GM12878 (cell line): ENCODE measurements around the gene TRAPPC6A. TPM values are rescaled to one million over a fixed set of nuclear protein-coding genes. Genes with fewer than 3 reads are reported as not detected.
A peak's percentile ranks its signal among the peaks of the same experiment; 100 is the strongest.

Experiments used
- ATAC-seq: fragments of 200-7000 bp; cut with Tn5 transposase; 3 replicates; pipeline ENCODE4 v1.9.1; 2020; ENCODE audit warnings: mild to moderate bottlenecking, moderate library complexity
- BruUV-seq: library from RNA; stranded (reverse); fragments of 400-500 nt; replicated peaks from 2 replicates; lab custom pipeline; 2021; lab: Mats Ljungman, UMichigan
- CTCF ChIA-PET: fragments of 300-600 bp; sonication (Branson Sonifier 250); formaldehyde crosslinking; extraction: SDS; loops from one replicate; lab custom pipeline; 2021; ENCODE audit warnings: inconsistent platforms; lab: Yijun Ruan, JAX
- POLR2A ChIA-PET: fragments of 350-600 bp; formaldehyde crosslinking; extraction: SDS; loops from one replicate; lab custom pipeline; 2021; ENCODE audit warnings: inconsistent platforms; lab: Charles Lee
- RAD21 ChIA-PET: fragments of 300-600 bp; sonication (Branson Sonifier 250); formaldehyde crosslinking; loops from one replicate; lab custom pipeline; 2023; ENCODE audit warnings: antibody characterized with exemption; ENCODE audit not compliant: unreplicated experiment; lab: Charles Lee
- SMC1A ChIA-PET: fragments of 300-600 bp; sonication (Branson Sonifier 250); formaldehyde crosslinking; loops from one replicate; lab custom pipeline; 2023; ENCODE audit not compliant: unreplicated experiment, uncharacterized antibody; lab: Charles Lee
- DNase-seq: peaks from one replicate; pipeline ENCODE4 v3.0.0-alpha.2; 2011; ENCODE audit warnings: low read depth, low spot score
- FAIRE-seq: peaks from 3 replicates; lab custom pipeline; 2011; peaks lifted over from hg19 to GRCh38; lab: Jason Lieb, UNC
- H2AFZ ChIP-seq: 2 replicates; pipeline ENCODE4 v1.6.0; 2011; ENCODE audit warnings: low read depth, low read length, control low read depth; ENCODE audit not compliant: control insufficient read depth
- H3K27ac ChIP-seq: 2 replicates; pipeline ENCODE4 v1.5.1; 2011; ENCODE audit warnings: control low read depth; ENCODE audit not compliant: control insufficient read depth, insufficient read depth
- H3K27me3 ChIP-seq, 2 experiments: replicated peaks in 1 of 2; 2 replicates each; pipeline versions ENCODE4 v1.6.0 to v1.6.1; 2011; ENCODE audit warnings: low read length in 1 of 2; ENCODE audit not compliant: control insufficient read depth in 2 of 2, insufficient read depth in 2 of 2
- H3K36me3 ChIP-seq, 2 experiments: 2 replicates each; pipeline ENCODE4 v1.5.1; 2011; ENCODE audit warnings: low read length in 1 of 2; ENCODE audit not compliant: control insufficient read depth in 2 of 2, insufficient read depth in 2 of 2
- H3K4me1 ChIP-seq: 2 replicates; pipeline ENCODE4 v1.6.1; 2011; ENCODE audit warnings: mild to moderate bottlenecking, low read length, moderate library complexity, mixed read lengths; ENCODE audit not compliant: control insufficient read depth, insufficient read depth
- H3K4me2 ChIP-seq: 2 replicates; pipeline ENCODE4 v1.6.0; 2011; ENCODE audit warnings: control low read depth; ENCODE audit not compliant: control insufficient read depth, insufficient read depth
- H3K4me3 ChIP-seq: fragments of 200-600 bp; sonication (generic); 2 replicates; pipeline ENCODE4 v1.5.1; 2016
- H3K79me2 ChIP-seq: 2 replicates; pipeline ENCODE4 v1.6.0; 2011; ENCODE audit warnings: low read length; ENCODE audit not compliant: control insufficient read depth, insufficient read depth
- H3K9ac ChIP-seq: 2 replicates; pipeline ENCODE4 v1.8.0; 2011; ENCODE audit warnings: low read length, control low read depth, mixed read lengths; ENCODE audit not compliant: control insufficient read depth, insufficient read depth
- H3K9me3 ChIP-seq: replicated peaks from 3 replicates; pipeline ENCODE4 v1.5.1; 2011; ENCODE audit warnings: mild to moderate bottlenecking, low read length; ENCODE audit not compliant: control insufficient read depth, insufficient read depth
- H4K20me1 ChIP-seq: 2 replicates; pipeline ENCODE4 v1.6.0; 2011; ENCODE audit not compliant: control insufficient read depth, insufficient read depth
- ATF3 ChIP-seq: IDR thresholded peaks from 2 replicates; pipeline ENCODE4 v1.6.1; 2011; ENCODE audit warnings: low read depth, mild to moderate bottlenecking, low read length, moderate library complexity, borderline replicate concordance; ENCODE audit errors: extremely low read depth
- BCL11A ChIP-seq: IDR thresholded peaks from 2 replicates; pipeline ENCODE4 v1.6.1; 2011; ENCODE audit warnings: low read depth, low read length
- CEBPB ChIP-seq, 2 experiments: fragments of 150-350 bp in 1 of 2; IDR thresholded peaks; 2 replicates each; pipeline ENCODE4 v1.6.1; 2012 to 2014; ENCODE audit warnings: low read depth in 2 of 2, low read length in 2 of 2, borderline replicate concordance in 1 of 2, inconsistent platforms in 1 of 2
- IKZF2 ChIP-seq, 2 experiments: fragments of 450-650 bp; IDR thresholded peaks; 2 replicates each; pipeline ENCODE4 v1.6.1; 2017; ENCODE audit warnings: mild to moderate bottlenecking in 2 of 2, moderate library complexity in 2 of 2
- JUND ChIP-seq: IDR thresholded peaks from 2 replicates; pipeline ENCODE4 v1.6.1; 2012; ENCODE audit warnings: low read depth, mild to moderate bottlenecking, low read length, improper control_type of control experiment, moderate library complexity
- KDM1A ChIP-seq: fragments of 200-600 bp; sonication (generic); IDR thresholded peaks from 2 replicates; pipeline ENCODE4 v1.6.1; 2016; ENCODE audit warnings: borderline replicate concordance
- MEF2A ChIP-seq: IDR thresholded peaks from 2 replicates; pipeline ENCODE4 v1.6.1; 2011; ENCODE audit warnings: low read depth, mild to moderate bottlenecking, low read length, moderate library complexity; ENCODE audit not compliant: insufficient read depth
- PAX5 ChIP-seq: IDR thresholded peaks from 2 replicates; pipeline ENCODE4 v1.6.1; 2011; ENCODE audit warnings: low read depth, low read length, borderline replicate concordance
- POLR2AphosphoS2 ChIP-seq: IDR thresholded peaks from 2 replicates; pipeline ENCODE4 v1.6.1; 2011; ENCODE audit warnings: low read depth, mild to moderate bottlenecking, low read length, improper control_type of control experiment, moderate library complexity
- PRDM15 ChIP-seq: fragments of 450-650 bp; formaldehyde crosslinking; IDR thresholded peaks from 2 replicates; pipeline ENCODE4 v1.4.0; 2020; ENCODE audit warnings: mild to moderate bottlenecking, moderate library complexity
- RAD51 ChIP-seq: fragments of 450-650 bp; IDR thresholded peaks from 2 replicates; pipeline ENCODE4 v1.6.1; 2016; ENCODE audit warnings: moderate library complexity, mild to moderate bottlenecking, inconsistent platforms
- RB1 ChIP-seq: fragments of 450-650 bp; formaldehyde crosslinking; IDR thresholded peaks from 2 replicates; pipeline ENCODE4 v1.6.1; 2017; ENCODE audit warnings: mild to moderate bottlenecking, borderline replicate concordance
- STAT1 ChIP-seq: fragments of 450-650 bp; conservative IDR thresholded peaks from 2 replicates; pipeline ENCODE4 v1.6.1; 2014; ENCODE audit warnings: antibody characterized with exemption, mild to moderate bottlenecking
- TARDBP ChIP-seq: IDR thresholded peaks from 2 replicates; pipeline ENCODE4 v1.6.1; 2016; ENCODE audit warnings: borderline replicate concordance
- YBX1 ChIP-seq: fragments of 450-650 bp; IDR thresholded peaks from 2 replicates; pipeline ENCODE4 v1.6.1; 2016; ENCODE audit warnings: antibody characterized with exemption
- ZBTB4 ChIP-seq: fragments of 450-650 bp; formaldehyde crosslinking; IDR thresholded peaks from 2 replicates; pipeline ENCODE4 v1.4.0; 2022; ENCODE audit warnings: mild to moderate bottlenecking, moderate library complexity
- WGBS: methylation state at CpG from one replicate; pipeline ENCODE4 v1.1.6; 2016; ENCODE audit warnings: low lambda C conversion rate; ENCODE audit not compliant: insufficient replicate concordance, insufficient coverage; ENCODE audit errors: missing lambda C conversion rate; 5-methylcytosine and 5-hydroxymethylcytosine counted together
- in situ Hi-C: fragments of 300-500 bp; cut with MboI; formaldehyde crosslinking; loops from 9 replicates; pipeline ENCODE4 v1.14.3; 2018; ENCODE audit warnings: mixed read lengths
- intact Hi-C: fragments of 100-400 bp; cut with micrococcal nuclease; formaldehyde crosslinking; loops from one replicate; pipeline ENCODE4 v1.14.2; 2022; ENCODE audit not compliant: unreplicated experiment
- polyA plus RNA-seq, 11 experiments: library from polyadenylated mRNA; depleted of rRNA in 4 of 11; unstranded in 6 of 11; stranded (reverse) in 5 of 11; fragments of >200 nt; fragmentation: Nextera tagmentation in 4 of 11; fragmentation: Illumina TruSeq in 1 of 11; extraction: Ambion mirVana in 4 of 11; extraction: Trizol in 1 of 11; gene quantifications; 1 replicate in 1 of 11; 2 replicates in 10 of 11; pipeline versions ENCODE4 v1.2.1 to v1.2.3, GENCODE V29; 2011 to 2016; ENCODE audit warnings: inconsistent platforms in 2 of 11, missing spikeins in 2 of 11, low read depth in 1 of 11
- total RNA-seq, 4 experiments: library from RNA; depleted of rRNA in 3 of 4; stranded (reverse); fragments of >200 nt in 3 of 4; fragmentation: Illumina TruSeq in 1 of 4; extraction: Trizol in 1 of 4; gene quantifications; 2 replicates each; pipeline versions ENCODE4 v1.2.1 to v1.2.3, GENCODE V29; 2013 to 2021

Gene TRAPPC6A
- total and polyA plus RNA-seq, 10 of the 15 experiments (the other 5 are each of a cell fraction or from before 2014, with no cell fraction given): 1.8 to 83.9 (median 35.8) TPM

- peak; percentile 24 for ATAC-seq
- CTCF ChIA-PET: interaction anchor here (0.5 to 2.9 kb wide), 17 partner anchors 8 to 395 kb away, joined by 3 to 19 read pairs (median 5); partner anchors contain the start of genes CLASRP and PPP1R37
- intact Hi-C loops: loop anchor here (5.0 kb wide), 2 partner anchors 87 to 102 kb away; partner anchors contain the start of genes GEMIN7, PPP1R37 and ZNF296
- no peaks in the 10 kb centered on the region for H3K27me3 ChIP-seq
- no peak for FAIRE-seq
- SMC1A ChIA-PET: interaction anchor here (0.5 to 2.9 kb wide), 9 partner anchors 8 to 299 kb away, joined by 3 to 17 read pairs (median 4); no protein-coding TSS in a partner anchor
- H3K4me1 ChIP-seq: peaks cover 19% of the 10 kb centered on the region
- in situ Hi-C loops: no loop called here
- peak overlapping the region; percentile 88 for H3K4me2 ChIP-seq
- TSS peak; percentile 80 for BruUV-seq
- peak overlapping the region; percentile 86 for H3K4me3 ChIP-seq
- H3K79me2 ChIP-seq: peaks cover 39% of the 10 kb centered on the region
- H4K20me1 ChIP-seq: no peaks in the 10 kb centered on the region
- peak overlapping the region; percentile 81 for H3K9ac ChIP-seq
- H2AFZ ChIP-seq: peak overlapping the region; percentile 78
- no peak for DNase-seq
- POLR2A ChIA-PET: interaction anchor here (0.5 to 3.8 kb wide), 15 partner anchors 8 to 225 kb away, joined by 3 to 33 read pairs (median 6); partner anchors contain the start of genes CLASRP, CLPTM1, PPP1R37 and RELB
- peaks cover 0 to 6% of the 10 kb centered on the region in 2 experiments; a peak in 2 of 4 replicates for H3K36me3 ChIP-seq
- 5% methylated on average over 86 of the region's 97 CpGs for WGBS
- H3K9me3 ChIP-seq: no peaks in the 10 kb centered on the region
- peak overlapping the region; percentile 79 for H3K27ac ChIP-seq
- RAD21 ChIA-PET: interaction anchor here (0.7 to 2.5 kb wide), 12 partner anchors 8 to 703 kb away, joined by 3 to 21 read pairs (median 4); partner anchors contain the start of genes PPP1R37 and RELB
- TF ChIP-seq PRDM15 (no peak), KDM1A (no peak), JUND (no peak), MEF2A (no peak), BCL11A (no peak), IKZF2 (IDR thresholded peaks at IDR 0.05) (no peak), PAX5 (no peak), RB1 (no peak), YBX1 (no peak), RAD51 (no peak), ATF3 (no peak), TARDBP (no peak), POLR2AphosphoS2 (no peak), STAT1 (no peak), CEBPB (IDR thresholded peaks at IDR 0.05; ENCODE audit: borderline replicate concordance in 1 of 2, low read depth in 2 of 2, low read length in 2 of 2) (no peak), ZBTB4 (CRISPR knock-in tag) (no peak)
Measured at GRCh38 chr19:45179072-45179891, 1.2 kb upstream of the TRAPPC6A start.
